ENCODE data around the gene SYT1.

SYT1 gene

GRCh38 chr12:78865516-78865915 lies 942 bp downstream of the SYT1 start:
- DNase-seq (ENCODE audit: low spot score) = no peak
- TF ChIP-seq CTCF (IDR thresholded peaks at IDR 0.05; ENCODE audit: poor library complexity, severe bottlenecking) = no peak
- no peak overlapping the region for H3K4me3 ChIP-seq (ENCODE audit: severe bottlenecking)
- no peak overlapping the region for H3K27ac ChIP-seq (ENCODE audit: poor library complexity, severe bottlenecking)
- no peak for ATAC-seq (ENCODE audit: low read depth)
- H3K4me1 ChIP-seq (ENCODE audit: insufficient read depth, poor library complexity, severe bottlenecking) = peaks cover 5% of the 10 kb centered on the region
- no peaks in the 10 kb centered on the region; the same call in 1 of the 2 replicates for H3K36me3 ChIP-seq (ENCODE audit: low read depth)
- H3K27me3 ChIP-seq (ENCODE audit: insufficient read depth, poor library complexity, severe bottlenecking) = no peaks in the 10 kb centered on the region
- H3K9me3 ChIP-seq (ENCODE audit: severe bottlenecking) = no peaks in the 10 kb centered on the region

GRCh38 chr12:78866518-78866917 lies 1.9 kb downstream of the SYT1 start:
- DNase-seq (ENCODE audit: low spot score) (no peak), ATAC-seq (ENCODE audit: low read depth) (no peak)
- Histone ChIP-seq H3K36me3 (ENCODE audit: low read depth) (no peaks in the 10 kb centered on the region; the same call in 1 of the 2 replicates), H3K27ac (ENCODE audit: poor library complexity, severe bottlenecking) (no peak overlapping the region), H3K9me3 (ENCODE audit: severe bottlenecking) (no peaks in the 10 kb centered on the region), H3K4me1 (ENCODE audit: insufficient read depth, poor library complexity, severe bottlenecking) (peaks cover 5% of the 10 kb centered on the region), H3K27me3 (ENCODE audit: insufficient read depth, poor library complexity, severe bottlenecking) (no peaks in the 10 kb centered on the region), H3K4me3 (ENCODE audit: severe bottlenecking) (no peak overlapping the region)
- TF ChIP-seq CTCF (IDR thresholded peaks at IDR 0.05; ENCODE audit: poor library complexity, severe bottlenecking) = no peak

GRCh38 chr12:78870539-78870938 lies 6.0 kb downstream of the SYT1 start:
- Histone ChIP-seq H3K27ac (ENCODE audit: poor library complexity, severe bottlenecking) (no peak overlapping the region), H3K4me3 (ENCODE audit: severe bottlenecking) (no peak overlapping the region), H3K27me3 (ENCODE audit: insufficient read depth, poor library complexity, severe bottlenecking) (no peaks in the 10 kb centered on the region), H3K36me3 (ENCODE audit: low read depth) (no peaks in the 10 kb centered on the region; the same call in none of the 2 replicates), H3K9me3 (ENCODE audit: severe bottlenecking) (no peaks in the 10 kb centered on the region), H3K4me1 (ENCODE audit: insufficient read depth, poor library complexity, severe bottlenecking) (no peaks in the 10 kb centered on the region)
- TF ChIP-seq CTCF (IDR thresholded peaks at IDR 0.05; ENCODE audit: poor library complexity, severe bottlenecking) = no peak
- no peak for DNase-seq (ENCODE audit: low spot score)
- ATAC-seq (ENCODE audit: low read depth) = no peak

GRCh38 chr12:78871566-78871965 lies 7.0 kb downstream of the SYT1 start:
- Histone ChIP-seq H3K9me3 (ENCODE audit: severe bottlenecking) (no peaks in the 10 kb centered on the region), H3K36me3 (ENCODE audit: low read depth) (no peaks in the 10 kb centered on the region; the same call in none of the 2 replicates), H3K27me3 (ENCODE audit: insufficient read depth, poor library complexity, severe bottlenecking) (no peaks in the 10 kb centered on the region), H3K27ac (ENCODE audit: poor library complexity, severe bottlenecking) (no peak overlapping the region), H3K4me1 (ENCODE audit: insufficient read depth, poor library complexity, severe bottlenecking) (no peaks in the 10 kb centered on the region), H3K4me3 (ENCODE audit: severe bottlenecking) (no peak overlapping the region)
- DNase-seq (ENCODE audit: low spot score) (no peak), ATAC-seq (ENCODE audit: low read depth) (no peak)
- TF ChIP-seq CTCF (IDR thresholded peaks at IDR 0.05; ENCODE audit: poor library complexity, severe bottlenecking) = no peak

GRCh38 chr12:78878459-78878858 lies 13.9 kb downstream of the SYT1 start:
- no peak for TF ChIP-seq CTCF (IDR thresholded peaks at IDR 0.05; ENCODE audit: poor library complexity, severe bottlenecking)

More at GRCh38 chr12:78878459-78878858, 13.9 kb downstream of the SYT1 start:
- no peak overlapping the region for H3K4me3 ChIP-seq (ENCODE audit: severe bottlenecking)
- peaks cover 19% of the 10 kb centered on the region for H3K4me1 ChIP-seq (ENCODE audit: insufficient read depth, poor library complexity, severe bottlenecking)
- no peaks in the 10 kb centered on the region for H3K36me3 ChIP-seq (ENCODE audit: low read depth)
- ATAC-seq (ENCODE audit: low read depth) (no peak), DNase-seq (ENCODE audit: low spot score) (no peak)
- H3K27me3 ChIP-seq (ENCODE audit: insufficient read depth, poor library complexity, severe bottlenecking) = no peaks in the 10 kb centered on the region
- H3K27ac ChIP-seq (ENCODE audit: poor library complexity, severe bottlenecking) = no peak overlapping the region
- H3K9me3 ChIP-seq (ENCODE audit: severe bottlenecking) = no peaks in the 10 kb centered on the region

All from RWPE2 (cell line).